CD4-positive, alpha-beta T cell (primary cell): Measurements from ENCODE around the gene COL6A5. TPM values are rescaled to one million over a fixed set of nuclear protein-coding genes. Genes with fewer than 3 reads are reported as not detected.

Source experiments
- ATAC-seq: fragments of 200-7000 bp; cut with Tn5 transposase; one replicate; pipeline ENCODE4 v1.10.0; 2022; ENCODE audit warnings: mild to moderate bottlenecking; ENCODE audit not compliant: poor library complexity
- CTCF ChIA-PET: fragments of 350-600 bp; sonication (Branson Sonifier 250); formaldehyde crosslinking; loops from one replicate; lab custom pipeline; 2021; ENCODE audit warnings: antibody characterized with exemption, inconsistent platforms; lab: Charles Lee
- POLR2A ChIA-PET: fragments of 350-600 bp; sonication (Branson Sonifier 250); formaldehyde crosslinking; loops from one replicate; lab custom pipeline; 2021; ENCODE audit warnings: antibody characterized with exemption, inconsistent platforms; lab: Charles Lee
- DNase-seq, 14 experiments: peaks; one replicate each; pipeline ENCODE4 v3.0.0-alpha.2; 2013 to 2020; ENCODE audit warnings: mixed read lengths in 2 of 14
- H3K27ac ChIP-seq, 2 donors: one replicate each; pipeline versions ENCODE4 v1.5.1 to v1.7.0; 2013; ENCODE audit warnings: low read length in 2 of 2, low read depth in 1 of 2, mild to moderate bottlenecking in 1 of 2
- H3K27me3 ChIP-seq, 2 experiments: 1 replicate in 1 of 2; 2 replicates in 1 of 2; pipeline versions ENCODE4 v1.6.1 to v1.7.0; 2013; ENCODE audit warnings: low read length in 2 of 2, control low read depth in 1 of 2, mild to moderate bottlenecking in 1 of 2, moderate library complexity in 1 of 2; ENCODE audit not compliant: insufficient read depth in 2 of 2, control insufficient read depth in 1 of 2
- H3K36me3 ChIP-seq: one replicate; pipeline ENCODE4 v1.6.1; 2013; ENCODE audit warnings: low read length, control low read depth; ENCODE audit not compliant: insufficient read depth
- H3K4me1 ChIP-seq: one replicate; pipeline ENCODE4 v1.6.1; 2013; ENCODE audit warnings: low read length, control low read depth; ENCODE audit not compliant: insufficient read depth
- H3K4me3 ChIP-seq: one replicate; pipeline ENCODE4 v1.5.1; 2013; ENCODE audit warnings: mild to moderate bottlenecking, low read length, moderate library complexity
- H3K9me3 ChIP-seq, 2 experiments: 1 replicate in 1 of 2; 2 replicates in 1 of 2; pipeline versions ENCODE4 v1.6.1 to v1.7.0; 2013; ENCODE audit warnings: low read length in 2 of 2, mild to moderate bottlenecking in 2 of 2, control low read depth in 1 of 2, moderate library complexity in 1 of 2; ENCODE audit not compliant: control insufficient read depth in 1 of 2, insufficient read depth in 1 of 2
- H3K27ac Mint-ChIP-seq: one replicate; pipeline ENCODE4 v1.8.0; 2020; ENCODE audit warnings: mixed read lengths
- H3K27me3 Mint-ChIP-seq: one replicate; pipeline ENCODE4 v1.8.0; 2021; ENCODE audit warnings: mixed read lengths
- H3K36me3 Mint-ChIP-seq: one replicate; pipeline ENCODE4 v1.8.0; 2021; ENCODE audit warnings: low read depth, mixed read lengths
- H3K4me1 Mint-ChIP-seq: one replicate; pipeline ENCODE4 v1.8.0; 2021; ENCODE audit warnings: low read depth, mixed read lengths
- H3K4me3 Mint-ChIP-seq: one replicate; pipeline ENCODE4 v1.8.0; 2020; ENCODE audit warnings: mild to moderate bottlenecking, mixed read lengths
- H3K9me3 Mint-ChIP-seq: one replicate; pipeline ENCODE4 v1.8.0; 2020; ENCODE audit warnings: mixed read lengths
- intact Hi-C, 2 experiments: fragments of 100-400 bp; cut with DNase I in 1 of 2; cut with micrococcal nuclease in 1 of 2; formaldehyde crosslinking; loops; one replicate each; pipeline versions ENCODE4 v1.15.1 to v1.9.0; 2023 to 2025; cut with DNase I, micrococcal nuclease
- total RNA-seq, 174 experiments: library from RNA in 2 of 174; stranded (reverse) in 2 of 174; gene quantifications; one replicate each; pipeline ENCODE4 v1.2.3 and lab custom pipeline; 2021 to 2026
- TF ChIP-seq, protein P1 (sequence below): fragments of 200-600 bp; IDR thresholded peaks from one replicate; pipeline ENCODE4 v1.8.0; 2022; ENCODE audit warnings: antibody characterized with exemption, mild to moderate bottlenecking

Gene COL6A5
- total RNA-seq, 2 experiments from 2014 or later: not detected

DNA sequence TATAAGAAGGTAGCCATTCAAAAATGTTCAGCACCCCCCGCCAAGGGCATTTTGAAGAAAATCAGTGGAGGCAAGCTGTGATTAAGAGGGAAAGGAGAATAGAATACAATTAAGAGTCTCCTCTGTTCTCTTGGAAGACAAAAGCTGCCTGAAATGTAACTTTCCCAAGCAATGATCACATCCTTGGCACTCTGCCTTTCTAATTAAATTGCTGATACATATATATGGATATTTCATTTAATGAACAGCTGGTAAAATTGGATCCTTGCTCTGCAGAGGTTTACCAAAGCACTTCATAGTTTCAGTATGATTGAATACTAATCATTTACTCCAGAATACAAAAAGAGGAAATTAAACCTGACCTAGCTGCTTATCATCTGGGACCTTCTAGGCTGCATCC, 182.0 kb downstream of the COL6A5 start:
- TF ChIP-seq, protein P1, sequence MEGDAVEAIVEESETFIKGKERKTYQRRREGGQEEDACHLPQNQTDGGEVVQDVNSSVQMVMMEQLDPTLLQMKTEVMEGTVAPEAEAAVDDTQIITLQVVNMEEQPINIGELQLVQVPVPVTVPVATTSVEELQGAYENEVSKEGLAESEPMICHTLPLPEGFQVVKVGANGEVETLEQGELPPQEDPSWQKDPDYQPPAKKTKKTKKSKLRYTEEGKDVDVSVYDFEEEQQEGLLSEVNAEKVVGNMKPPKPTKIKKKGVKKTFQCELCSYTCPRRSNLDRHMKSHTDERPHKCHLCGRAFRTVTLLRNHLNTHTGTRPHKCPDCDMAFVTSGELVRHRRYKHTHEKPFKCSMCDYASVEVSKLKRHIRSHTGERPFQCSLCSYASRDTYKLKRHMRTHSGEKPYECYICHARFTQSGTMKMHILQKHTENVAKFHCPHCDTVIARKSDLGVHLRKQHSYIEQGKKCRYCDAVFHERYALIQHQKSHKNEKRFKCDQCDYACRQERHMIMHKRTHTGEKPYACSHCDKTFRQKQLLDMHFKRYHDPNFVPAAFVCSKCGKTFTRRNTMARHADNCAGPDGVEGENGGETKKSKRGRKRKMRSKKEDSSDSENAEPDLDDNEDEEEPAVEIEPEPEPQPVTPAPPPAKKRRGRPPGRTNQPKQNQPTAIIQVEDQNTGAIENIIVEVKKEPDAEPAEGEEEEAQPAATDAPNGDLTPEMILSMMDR: no peak
- ATAC-seq: no peak

DNA sequence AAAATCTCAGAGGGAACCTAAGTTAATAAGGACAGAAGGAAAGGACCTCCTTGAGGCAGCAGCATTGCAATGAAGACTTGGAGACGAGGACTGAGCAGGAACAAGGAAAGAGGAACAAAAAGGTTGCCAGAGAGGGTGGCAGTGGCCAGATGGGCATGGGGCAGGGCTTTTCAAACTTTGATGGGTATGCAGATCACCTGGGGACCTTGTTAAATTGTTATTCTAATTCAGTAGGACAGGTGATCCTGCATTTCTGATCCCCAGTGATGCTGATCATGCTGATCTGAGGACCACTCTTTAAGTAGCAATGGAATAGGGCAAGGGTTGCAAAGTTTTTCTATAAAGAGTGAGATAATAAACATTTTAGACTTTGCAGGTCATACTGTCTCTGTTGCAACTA, 182.6 kb downstream of the COL6A5 start:
- Histone ChIP-seq H3K4me1 (peaks cover 9% of the 10 kb centered on the region), H3K36me3 (no peaks in the 10 kb centered on the region), H3K4me3 (no peak overlapping the region), H3K27me3 (peaks cover 2 to 4% of the 10 kb centered on the region in 2 experiments), H3K27ac (no peak overlapping the region), H3K9me3 (no peaks in the 10 kb centered on the region)
- H3K4me3 Mint-ChIP-seq: no peak overlapping the region
- H3K4me1 Mint-ChIP-seq: peaks cover 18% of the 10 kb centered on the region
- H3K9me3 Mint-ChIP-seq: no peaks in the 10 kb centered on the region
- intact Hi-C loops: no loop called here
- TF ChIP-seq, protein P1: no peak
- no peak overlapping the region for H3K27ac Mint-ChIP-seq
- peaks cover 9% of the 10 kb centered on the region for H3K27me3 Mint-ChIP-seq
- ChIA-PET CTCF (interaction anchor here (2.9 kb wide), 1 partner anchor 9 kb away, joined by 7 read pairs; no protein-coding TSS in a partner anchor), POLR2A (no interaction called here)
- DNase-seq (no peak), ATAC-seq (no peak)
- no peaks in the 10 kb centered on the region for H3K36me3 Mint-ChIP-seq

More for the DNA sequence above, 182.0 kb downstream of the COL6A5 start:
- ChIA-PET POLR2A (no interaction called here), CTCF (interaction anchor here (2.9 kb wide), 1 partner anchor 10 kb away, joined by 7 read pairs; no protein-coding TSS in a partner anchor)
- Mint-ChIP-seq H3K27ac (no peak overlapping the region), H3K4me1 (peaks cover 18% of the 10 kb centered on the region), H3K9me3 (no peaks in the 10 kb centered on the region), H3K27me3 (peaks cover 16% of the 10 kb centered on the region), H3K4me3 (no peak overlapping the region), H3K36me3 (no peaks in the 10 kb centered on the region)
- peaks cover 4% of the 10 kb centered on the region in 2 experiments for H3K27me3 ChIP-seq
- H3K36me3 ChIP-seq: no peaks in the 10 kb centered on the region
- intact Hi-C loops: no loop called here
- no peak for DNase-seq
- H3K4me1 ChIP-seq: peaks cover 9% of the 10 kb centered on the region
- H3K27ac ChIP-seq: no peak overlapping the region
- H3K9me3 ChIP-seq: no peaks in the 10 kb centered on the region
- H3K4me3 ChIP-seq: no peak overlapping the region

DNA sequence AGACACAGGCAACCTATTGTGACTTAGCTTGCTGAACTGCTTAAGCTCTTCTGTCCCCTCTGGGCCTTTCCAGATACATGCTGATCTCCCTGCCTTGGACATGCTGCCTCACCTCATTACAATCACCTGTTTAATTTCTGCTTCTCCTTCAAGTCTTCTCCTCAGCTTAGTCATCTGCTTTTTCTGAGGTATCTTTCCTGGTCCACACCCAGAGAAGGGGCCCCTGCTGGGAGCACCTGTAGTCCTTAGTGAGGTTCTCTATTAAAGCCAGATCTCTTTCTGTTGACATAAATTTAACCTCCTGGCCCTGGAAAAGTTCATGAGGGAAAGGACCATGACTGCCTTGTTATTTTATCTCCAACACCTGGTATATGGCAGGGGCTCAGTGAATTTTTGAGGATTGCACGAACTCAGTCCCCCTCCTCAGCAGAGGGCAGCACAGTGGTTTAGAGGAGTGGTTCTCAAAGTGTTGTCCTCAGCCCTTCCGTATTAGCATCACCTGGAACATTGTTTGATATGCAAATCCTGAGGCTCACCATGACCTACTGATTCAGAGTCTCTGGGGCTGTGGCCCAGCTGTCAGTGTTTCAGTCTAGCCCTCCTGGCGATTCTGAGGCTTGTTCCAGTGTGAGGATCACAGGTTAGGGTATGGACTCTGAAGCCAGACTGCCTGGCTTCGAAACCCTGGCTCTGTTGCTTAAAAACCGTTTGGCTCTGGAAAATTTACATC, 184.2 kb downstream of the COL6A5 start:
- peaks cover 18% of the 10 kb centered on the region for H3K4me1 Mint-ChIP-seq
- Histone ChIP-seq H3K36me3 (no peaks in the 10 kb centered on the region), H3K9me3 (no peaks in the 10 kb centered on the region), H3K4me3 (no peak overlapping the region), H3K27ac (no peak overlapping the region), H3K4me1 (peaks cover 9% of the 10 kb centered on the region), H3K27me3 (peaks cover 0 to 4% of the 10 kb centered on the region in 2 experiments)
- H3K4me3 Mint-ChIP-seq: no peak overlapping the region
- peak overlapping the region; percentile 39 for H3K27ac Mint-ChIP-seq
- no peaks in the 10 kb centered on the region for H3K9me3 Mint-ChIP-seq
- ChIA-PET CTCF (no interaction called here), POLR2A (interaction anchor here (0.9 kb wide), 1 partner anchor 364 kb away, joined by 3 read pairs; the partner anchor contains the start of gene ATP2C1)
- H3K36me3 Mint-ChIP-seq: no peaks in the 10 kb centered on the region
- TF ChIP-seq, protein P1: no peak
- intact Hi-C loops: no loop called here
- H3K27me3 Mint-ChIP-seq: peaks cover 5% of the 10 kb centered on the region
- ATAC-seq (no peak), DNase-seq (no peak)
